A549 (cell line): Measurements from ENCODE around the gene CFL2. TPM values are rescaled to one million over a fixed set of nuclear protein-coding genes. Genes with fewer than 3 reads are reported as not detected.

ENCODE experiments used
- ATAC-seq, 2 experiments: fragments of 200-7000 bp in 1 of 2; fragments of >200 bp in 1 of 2; cut with Nextera tagmentation in 1 of 2; cut with Tn5 transposase in 1 of 2; 3 replicates each; pipeline versions ENCODE4 v1.8.0 to v1.9.1; 2018 to 2020; ENCODE audit warnings: mild to moderate bottlenecking in 1 of 2, moderate library complexity in 1 of 2
- CTCF ChIA-PET: fragments of 300-600 bp; sonication (Branson Sonifier 250); formaldehyde crosslinking; extraction: SDS; loops from one replicate; lab custom pipeline; 2021; ENCODE audit warnings: antibody characterized with exemption, inconsistent platforms; lab: Yijun Ruan, JAX
- POLR2A ChIA-PET: fragments of 350-600 bp; formaldehyde crosslinking; extraction: SDS; loops from one replicate; lab custom pipeline; 2021; ENCODE audit warnings: antibody characterized with exemption, inconsistent platforms; lab: Yijun Ruan, JAX
- DNase-seq, 2 experiments: peaks; one replicate each; pipeline versions ENCODE4 v3.0.0 to v3.0.0-alpha.2; 2011 to 2016; ENCODE audit warnings: low read depth in 1 of 2, low spot score in 1 of 2
- FAIRE-seq: peaks from 2 replicates; lab custom pipeline; 2011; peaks lifted over from hg19 to GRCh38; lab: Jason Lieb, UNC
- H3K27ac ChIP-seq, 2 experiments: fragments of >200 bp; sonication (Bioruptor Twin); formaldehyde crosslinking; 3 replicates each; pipeline ENCODE4 v1.5.1; 2016 to 2017
- H3K4me1 ChIP-seq: fragments of >200 bp; sonication (Bioruptor Twin); formaldehyde crosslinking; 3 replicates; pipeline ENCODE4 v1.6.1; 2016
- H3K4me2 ChIP-seq: fragments of >200 bp; sonication (Bioruptor Twin); formaldehyde crosslinking; 3 replicates; pipeline ENCODE4 v1.6.1; 2016
- H3K4me3 ChIP-seq: fragments of >200 bp; sonication (Bioruptor Twin); formaldehyde crosslinking; 3 replicates; pipeline ENCODE4 v1.5.1; 2016
- H3K9me3 ChIP-seq: fragments of >200 bp; sonication (Bioruptor Twin); formaldehyde crosslinking; 3 replicates; pipeline ENCODE4 v1.6.1; 2016
- CBX2 ChIP-seq: fragments of 200-600 bp; sonication (generic); IDR thresholded peaks from 2 replicates; pipeline ENCODE4 v1.6.1; 2016; ENCODE audit warnings: low read depth, mild to moderate bottlenecking, borderline replicate concordance
- CBX8 ChIP-seq: fragments of 200-600 bp; sonication (generic); IDR thresholded peaks from 2 replicates; pipeline ENCODE4 v1.6.1; 2016
- CEBPB ChIP-seq, 2 experiments: fragments of >200 bp in 1 of 2; sonication (Bioruptor Twin) in 1 of 2; formaldehyde crosslinking in 1 of 2; IDR thresholded peaks; 2 replicates each; pipeline ENCODE4 v1.6.1; 2012 to 2016
- CHD2 ChIP-seq: fragments of 150-350 bp; IDR thresholded peaks from 2 replicates; pipeline ENCODE4 v1.6.1; 2014; ENCODE audit warnings: low read length; ENCODE audit not compliant: partially characterized antibody
- CHD4 ChIP-seq: fragments of 200-600 bp; sonication (generic); IDR thresholded peaks from 2 replicates; pipeline ENCODE4 v1.6.1; 2016; ENCODE audit warnings: antibody characterized with exemption, mild to moderate bottlenecking, borderline replicate concordance
- EHF ChIP-seq: fragments of 250-450 bp; sonication (Bioruptor Pico); IDR thresholded peaks from 2 replicates; pipeline ENCODE4 v1.5.0; 2020; ENCODE audit warnings: mild to moderate bottlenecking
- FOXS1 ChIP-seq: fragments of 250-450 bp; sonication (Bioruptor Pico); IDR thresholded peaks from 2 replicates; pipeline ENCODE4 v1.5.0; 2020; ENCODE audit warnings: mild to moderate bottlenecking, moderate library complexity
- GATA3 ChIP-seq: IDR thresholded peaks from 2 replicates; pipeline ENCODE4 v1.6.1; 2012; ENCODE audit warnings: borderline replicate concordance
- HOXB13 ChIP-seq: fragments of 250-450 bp; sonication (Bioruptor Pico); IDR thresholded peaks from 2 replicates; pipeline ENCODE4 v1.5.0; 2020; ENCODE audit warnings: low read depth, mild to moderate bottlenecking, moderate library complexity
- HOXB5 ChIP-seq: fragments of 250-450 bp; sonication (Bioruptor Pico); IDR thresholded peaks from 2 replicates; pipeline ENCODE4 v1.5.0; 2020; ENCODE audit warnings: mild to moderate bottlenecking, moderate library complexity
- JUN ChIP-seq, 2 experiments: fragments of >200 bp; sonication (Bioruptor Twin); formaldehyde crosslinking; IDR thresholded peaks; 2 replicates in 1 of 2; 3 replicates in 1 of 2; pipeline ENCODE4 v1.6.1; 2016 to 2017
- JUNB ChIP-seq: fragments of >200 bp; sonication (Bioruptor Twin); formaldehyde crosslinking; IDR thresholded peaks from 2 replicates; pipeline ENCODE4 v1.6.1; 2016
- MAFK ChIP-seq: fragments of 450-650 bp; IDR thresholded peaks from 2 replicates; pipeline ENCODE4 v1.6.1; 2014; ENCODE audit not compliant: partially characterized antibody
- MAZ ChIP-seq: fragments of 150-350 bp; IDR thresholded peaks from 2 replicates; pipeline ENCODE4 v1.6.1; 2014; ENCODE audit warnings: antibody characterized with exemption, low read depth, low read length, borderline replicate concordance
- NR3C1 ChIP-seq: fragments of >200 bp; sonication (Bioruptor Twin); formaldehyde crosslinking; IDR thresholded peaks from 3 replicates; pipeline ENCODE4 v1.6.1; 2017
- RAD21 ChIP-seq, 2 experiments: fragments of >200 bp in 1 of 2; sonication (Bioruptor Twin) in 1 of 2; formaldehyde crosslinking in 1 of 2; IDR thresholded peaks in 1 of 2; conservative IDR thresholded peaks in 1 of 2; 2 replicates in 1 of 2; 3 replicates in 1 of 2; pipeline ENCODE4 v1.6.1; 2012 to 2018; ENCODE audit warnings: inconsistent platforms in 1 of 2
- RARB ChIP-seq: fragments of 250-450 bp; sonication (Bioruptor Pico); IDR thresholded peaks from 2 replicates; pipeline ENCODE4 v1.8.0; 2021; ENCODE audit warnings: mild to moderate bottlenecking, moderate library complexity
- RCOR1 ChIP-seq: fragments of 150-350 bp; IDR thresholded peaks from 2 replicates; pipeline ENCODE4 v1.6.1; 2014; ENCODE audit warnings: antibody characterized with exemption, low read length, low read depth
- SREBF2 ChIP-seq: fragments of 450-650 bp; IDR thresholded peaks from 2 replicates; pipeline ENCODE4 v1.6.1; 2014; ENCODE audit warnings: mild to moderate bottlenecking, moderate library complexity
- TFCP2L1 ChIP-seq: fragments of 250-450 bp; sonication (Bioruptor Pico); IDR thresholded peaks from 2 replicates; pipeline ENCODE4 v1.5.0; 2021; ENCODE audit warnings: mild to moderate bottlenecking
- ZNF302 ChIP-seq: fragments of 250-450 bp; sonication (Bioruptor Pico); IDR thresholded peaks from 2 replicates; pipeline ENCODE4 v1.9.0; 2021; ENCODE audit warnings: inconsistent platforms, mild to moderate bottlenecking, moderate library complexity
- ZSCAN20 ChIP-seq: fragments of 250-450 bp; sonication (Bioruptor Pico); IDR thresholded peaks from 2 replicates; pipeline ENCODE4 v1.8.0; 2022; ENCODE audit warnings: mild to moderate bottlenecking, moderate library complexity
- WGBS: methylation state at CpG from one replicate; pipeline ENCODE4 v1.1.6; 2017; ENCODE audit errors: missing lambda C conversion rate; 5-methylcytosine and 5-hydroxymethylcytosine counted together
- polyA plus RNA-seq, 4 experiments: library from polyadenylated mRNA; depleted of rRNA in 3 of 4; stranded (reverse); fragments of >200 nt; fragmentation: RNase III in 1 of 4; extraction: RNeasy Plus Mini Kit Qiagen cat#74134 plus additional on column Dnase treatment in 1 of 4; gene quantifications; 2 replicates in 3 of 4; 3 replicates in 1 of 4; pipeline ENCODE4 v1.2.3, GENCODE V29; 2011 to 2017
- TF ChIP-seq, protein P1 (sequence below): fragments of >200 bp; sonication (Bioruptor Twin); formaldehyde crosslinking; IDR thresholded peaks from 3 replicates; pipeline ENCODE4 v1.6.1; 2016
- TF ChIP-seq, protein P2 (sequence below): IDR thresholded peaks from 2 replicates; pipeline ENCODE4 v1.6.1; 2012
- TF ChIP-seq, protein P3 (sequence below): IDR thresholded peaks from 2 replicates; pipeline ENCODE4 v1.6.1; 2012

CFL2 gene
- polyA plus RNA-seq, 2 of the 4 experiments (the other 2 are of a cell fraction), result 105 to 167 TPM

DNA sequence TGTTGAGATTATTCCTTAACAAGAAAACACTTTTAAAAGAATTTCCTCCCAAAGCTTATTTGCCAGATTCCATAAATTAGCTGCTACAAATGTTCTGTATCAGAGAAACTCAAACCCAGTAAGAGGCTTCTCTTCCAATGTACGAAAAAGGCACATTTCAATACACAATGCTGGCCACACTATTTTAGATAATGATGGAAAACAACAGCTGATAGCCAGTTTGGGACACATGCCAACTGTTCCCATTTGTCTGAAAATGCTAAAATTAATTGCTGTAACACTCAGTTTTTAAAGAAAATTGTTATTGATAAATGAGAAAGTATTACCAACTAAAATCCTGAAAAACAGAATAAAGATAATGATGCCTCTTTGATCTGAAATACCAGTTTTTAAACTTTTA is 4.4 kb downstream of the CFL2 start:
- H3K27ac ChIP-seq, result no peak overlapping the region
- ATAC-seq (no peak), DNase-seq (no peak)
- peak overlapping the region; percentile 72; the same call in 2 of the 3 replicates for H3K4me2 ChIP-seq
- POLR2A ChIA-PET, result interaction anchor here (0.6 to 3.0 kb wide), 4 partner anchors 9 to 28 kb away, joined by 3 to 10 read pairs (median 6); no protein-coding TSS in a partner anchor
- WGBS, result 97% methylated on average over 1 of the region's 1 CpG
- H3K4me1 ChIP-seq, result peaks cover 54% of the 10 kb centered on the region
- TF ChIP-seq, protein P1, sequence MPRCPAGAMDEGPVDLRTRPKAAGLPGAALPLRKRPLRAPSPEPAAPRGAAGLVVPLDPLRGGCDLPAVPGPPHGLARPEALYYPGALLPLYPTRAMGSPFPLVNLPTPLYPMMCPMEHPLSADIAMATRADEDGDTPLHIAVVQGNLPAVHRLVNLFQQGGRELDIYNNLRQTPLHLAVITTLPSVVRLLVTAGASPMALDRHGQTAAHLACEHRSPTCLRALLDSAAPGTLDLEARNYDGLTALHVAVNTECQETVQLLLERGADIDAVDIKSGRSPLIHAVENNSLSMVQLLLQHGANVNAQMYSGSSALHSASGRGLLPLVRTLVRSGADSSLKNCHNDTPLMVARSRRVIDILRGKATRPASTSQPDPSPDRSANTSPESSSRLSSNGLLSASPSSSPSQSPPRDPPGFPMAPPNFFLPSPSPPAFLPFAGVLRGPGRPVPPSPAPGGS, result no peak
- no peak for TF ChIP-seq CEBPB (IDR thresholded peaks at IDR 0.05)
- no peak for TF ChIP-seq JUNB
- TF ChIP-seq, all 56 proteins: peak for 0
- CTCF ChIA-PET, result interaction anchor here (0.6 to 3.1 kb wide), 3 partner anchors 12 to 37 kb away, joined by 3 to 25 read pairs (median 6); no protein-coding TSS in a partner anchor
- FAIRE-seq, result no peak
- no peaks in the 10 kb centered on the region for H3K9me3 ChIP-seq
- no peak overlapping the region for H3K4me3 ChIP-seq

DNA sequence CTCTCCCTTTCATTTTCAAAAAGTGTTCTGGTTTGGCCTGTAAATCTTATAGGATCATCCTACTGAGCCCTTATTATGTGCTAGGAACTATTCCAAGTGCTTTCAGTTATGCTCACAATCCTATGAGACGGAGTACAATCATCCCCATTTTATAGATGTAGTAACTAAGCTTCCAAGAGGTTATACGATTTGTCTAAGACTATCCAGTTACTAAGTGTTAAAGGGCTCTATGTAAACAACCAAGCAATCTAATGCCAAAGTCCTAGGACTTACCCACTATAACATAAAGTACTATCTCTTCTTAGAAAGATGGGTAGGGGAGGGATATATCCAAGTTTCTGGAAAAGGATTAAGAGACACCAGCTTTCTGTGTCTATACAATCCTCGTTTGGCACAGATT is 6.7 kb downstream of the CFL2 start:
- ATAC-seq (peak in 1 of 2 experiments; percentile 57; a peak in 4 of 6 replicates), DNase-seq (no peak)
- H3K4me1 ChIP-seq, result peaks cover 49% of the 10 kb centered on the region
- no peak overlapping the region for H3K27ac ChIP-seq
- H3K4me2 ChIP-seq, result peak overlapping the region; percentile 11; the same call in 2 of the 3 replicates
- H3K9me3 ChIP-seq, result no peaks in the 10 kb centered on the region
- 50% methylated on average over 3 of the region's 3 CpGs for WGBS
- POLR2A ChIA-PET, result interaction anchor here (0.6 to 3.0 kb wide), 3 partner anchors 8 to 30 kb away, joined by 3 to 10 read pairs (median 3); no protein-coding TSS in a partner anchor
- no peak overlapping the region for H3K4me3 ChIP-seq
- TF ChIP-seq TFCP2L1 (CRISPR knock-in tag) (no peak), JUNB (no peak), GATA3 (no peak), EHF (CRISPR knock-in tag) (no peak), CHD2 (no peak), ZSCAN20 (CRISPR knock-in tag) (no peak), HOXB13 (CRISPR knock-in tag) (no peak), NR3C1 (no peak), RAD21 (conservative IDR thresholded peaks at IDR 0.05 in 1 of 2, IDR thresholded peaks at IDR 0.05 in 1 of 2) (no peak), MAZ (no peak), JUN (IDR thresholded peaks at IDR 0.05) (no peak), FOXS1 (CRISPR knock-in tag) (no peak)
- TF ChIP-seq, protein P2, sequence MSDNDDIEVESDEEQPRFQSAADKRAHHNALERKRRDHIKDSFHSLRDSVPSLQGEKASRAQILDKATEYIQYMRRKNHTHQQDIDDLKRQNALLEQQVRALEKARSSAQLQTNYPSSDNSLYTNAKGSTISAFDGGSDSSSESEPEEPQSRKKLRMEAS, result no peak
- TF ChIP-seq, all 56 proteins: peak for 0
- CTCF ChIA-PET, result interaction anchor here (0.5 to 3.1 kb wide), 4 partner anchors 9 to 35 kb away, joined by 3 to 25 read pairs (median 6); no protein-coding TSS in a partner anchor
- no peak for FAIRE-seq

DNA sequence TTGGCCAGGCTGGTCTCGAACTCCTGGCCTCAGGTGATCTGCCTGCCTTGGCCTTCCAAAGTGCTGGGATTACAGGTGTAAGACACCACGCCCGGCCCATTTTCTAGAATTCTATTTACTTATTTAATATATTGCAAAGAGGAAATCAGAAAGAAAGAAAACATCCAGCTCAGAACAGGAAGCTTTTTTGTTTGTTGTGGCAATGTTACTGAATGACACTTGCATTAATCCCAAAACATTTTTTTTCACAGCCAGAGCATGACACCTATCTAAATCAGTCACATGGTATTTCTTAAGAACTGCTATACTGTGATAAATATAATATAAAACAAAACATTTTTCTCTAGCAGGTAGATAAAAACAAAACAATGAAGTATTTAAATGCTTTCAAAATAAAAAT is 12.6 kb downstream of the CFL2 start:
- CTCF ChIA-PET, result interaction anchor here (0.5 to 1.3 kb wide), 5 partner anchors 8 to 229 kb away, joined by 3 read pairs; no protein-coding TSS in a partner anchor
- POLR2A ChIA-PET, result interaction anchor here (1.2 kb wide), 1 partner anchor 9 kb away, joined by 4 read pairs; no protein-coding TSS in a partner anchor
- peak overlapping the region; percentile 78; the same call in 1 of the 3 replicates for H3K4me2 ChIP-seq
- peak overlapping the region; percentile 77 to 86; a peak in 5 of 6 replicates for H3K27ac ChIP-seq
- no peak for DNase-seq
- TF ChIP-seq RCOR1, result no peak
- TF ChIP-seq HOXB13 (CRISPR knock-in tag), result no peak
- TF ChIP-seq CHD4, result no peak
- no peak for TF ChIP-seq MAFK
- TF ChIP-seq CBX8, result no peak
- no peak for TF ChIP-seq CHD2
- TF ChIP-seq, protein P3, sequence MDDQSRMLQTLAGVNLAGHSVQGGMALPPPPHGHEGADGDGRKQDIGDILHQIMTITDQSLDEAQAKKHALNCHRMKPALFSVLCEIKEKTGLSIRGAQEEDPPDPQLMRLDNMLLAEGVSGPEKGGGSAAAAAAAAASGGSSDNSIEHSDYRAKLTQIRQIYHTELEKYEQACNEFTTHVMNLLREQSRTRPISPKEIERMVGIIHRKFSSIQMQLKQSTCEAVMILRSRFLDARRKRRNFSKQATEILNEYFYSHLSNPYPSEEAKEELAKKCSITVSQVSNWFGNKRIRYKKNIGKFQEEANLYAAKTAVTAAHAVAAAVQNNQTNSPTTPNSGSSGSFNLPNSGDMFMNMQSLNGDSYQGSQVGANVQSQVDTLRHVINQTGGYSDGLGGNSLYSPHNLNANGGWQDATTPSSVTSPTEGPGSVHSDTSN, result no peak
- TF ChIP-seq SREBF2, result no peak
- no peak for TF ChIP-seq HOXB5
- TF ChIP-seq RARB (CRISPR knock-in tag), result no peak
- no peak for TF ChIP-seq CBX2
- no peak for TF ChIP-seq ZNF302 (CRISPR knock-in tag)
- 78% methylated on average over 3 of the region's 3 CpGs for WGBS
- no peak for FAIRE-seq
- H3K4me1 ChIP-seq, result peaks cover 42% of the 10 kb centered on the region
- H3K9me3 ChIP-seq, result no peaks in the 10 kb centered on the region
- no peak overlapping the region for H3K4me3 ChIP-seq
- ATAC-seq, result no peak
